ENCODE measurements around the gene GPR21.

GPR21 gene

GRCh38 chr9:123034881-123035510 lies 1.5 kb downstream of the GPR21 start:
- DNase-seq, result no peak
- H3K36me3 ChIP-seq, result no peaks in the 10 kb centered on the region; the same call in 1 of the 2 replicates
- no peak overlapping the region for H3K4me3 ChIP-seq (ENCODE audit: low read depth, low read length)
- no peaks in the 10 kb centered on the region for H3K4me1 ChIP-seq
- H3K9me3 ChIP-seq, result no peaks in the 10 kb centered on the region
- H3K27me3 ChIP-seq, result no peaks in the 10 kb centered on the region
- no peak for TF ChIP-seq CTCF (IDR thresholded peaks at IDR 0.05; ENCODE audit: low read depth, low read length)

GRCh38 chr9:123035791-123036190 lies 2.3 kb downstream of the GPR21 start:
- DNase-seq, result no peak
- Histone ChIP-seq H3K4me1 (no peaks in the 10 kb centered on the region), H3K4me3 (ENCODE audit: low read depth, low read length) (no peak overlapping the region), H3K9me3 (no peaks in the 10 kb centered on the region), H3K27me3 (no peaks in the 10 kb centered on the region), H3K36me3 (no peaks in the 10 kb centered on the region; the same call in 1 of the 2 replicates)
- no peak for TF ChIP-seq CTCF (IDR thresholded peaks at IDR 0.05; ENCODE audit: low read depth, low read length)

GRCh38 chr9:123036893-123037545 lies 3.6 kb downstream of the GPR21 start:
- Histone ChIP-seq H3K27me3 (no peaks in the 10 kb centered on the region), H3K36me3 (peaks cover 3% of the 10 kb centered on the region), H3K4me3 (ENCODE audit: low read depth, low read length) (no peak overlapping the region), H3K4me1 (no peaks in the 10 kb centered on the region), H3K9me3 (no peaks in the 10 kb centered on the region)
- no peak for DNase-seq
- no peak for TF ChIP-seq CTCF (IDR thresholded peaks at IDR 0.05; ENCODE audit: low read depth, low read length)

- Histone ChIP-seq H3K27me3 (no peaks in the 10 kb centered on the region), H3K4me1 (no peaks in the 10 kb centered on the region), H3K9me3 (no peaks in the 10 kb centered on the region), H3K4me3 (ENCODE audit: low read depth, low read length) (no peak overlapping the region), H3K36me3 (peaks cover 3% of the 10 kb centered on the region)
- DNase-seq, result no peak
- no peak for TF ChIP-seq CTCF (IDR thresholded peaks at IDR 0.05; ENCODE audit: low read depth, low read length)
Measured at GRCh38 chr9:123039617-123040219, 6.3 kb downstream of the GPR21 start.

DNA sequence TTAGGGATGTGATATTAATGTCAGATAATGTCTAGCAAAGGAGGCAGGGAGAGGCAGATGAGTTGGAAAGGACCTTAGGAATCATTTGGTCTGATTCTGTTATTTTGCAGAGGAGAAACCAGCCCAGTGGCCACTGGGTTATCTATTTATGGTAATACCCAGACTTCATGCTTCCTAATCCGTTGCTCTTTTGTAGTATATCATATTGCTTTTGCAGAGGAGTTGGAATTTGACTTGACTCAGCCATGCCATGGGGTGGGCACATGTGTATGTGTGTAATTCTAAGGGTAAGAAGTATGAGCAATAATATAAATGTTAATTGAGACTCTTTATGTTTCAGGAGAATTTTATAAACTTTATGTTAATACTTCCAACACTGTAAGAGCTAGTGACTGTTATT lies 7.3 kb downstream of the GPR21 start:
- Histone ChIP-seq H3K36me3 (peaks cover 3% of the 10 kb centered on the region; the same call in 1 of the 2 replicates), H3K4me1 (no peaks in the 10 kb centered on the region), H3K27me3 (no peaks in the 10 kb centered on the region), H3K4me3 (ENCODE audit: low read depth, low read length) (no peak overlapping the region), H3K9me3 (no peaks in the 10 kb centered on the region)
- no peak for DNase-seq
- TF ChIP-seq CTCF (IDR thresholded peaks at IDR 0.05; ENCODE audit: low read depth, low read length), result no peak

GRCh38 chr9:123041489-123041888 lies 8.0 kb downstream of the GPR21 start:
- no peak for DNase-seq
- no peaks in the 10 kb centered on the region for H3K4me1 ChIP-seq
- H3K27me3 ChIP-seq, result no peaks in the 10 kb centered on the region
- no peak overlapping the region for H3K4me3 ChIP-seq (ENCODE audit: low read depth, low read length)
- no peaks in the 10 kb centered on the region for H3K9me3 ChIP-seq
- TF ChIP-seq CTCF (IDR thresholded peaks at IDR 0.05; ENCODE audit: low read depth, low read length), result no peak
- peaks cover 3% of the 10 kb centered on the region; the same call in 1 of the 2 replicates for H3K36me3 ChIP-seq

All from BE2C (cell line).